Subcutaneous adipose tissue (tissue), 4 donors: ENCODE measurements around the gene VHLL. TPM values are rescaled to one million over a fixed set of nuclear protein-coding genes. Genes with fewer than 3 reads are reported as not detected.

ENCODE experiments used
- total RNA-seq, 4 donors: library from RNA; depleted of rRNA; stranded (reverse); fragments of >200 nt; gene quantifications; one replicate each; pipeline ENCODE4 v1.1.0, GENCODE V29; 2016
- TF ChIP-seq, protein P1 (sequence below): fragments of 450-650 bp; IDR thresholded peaks from one replicate; pipeline ENCODE4 v1.5.1; 2016; ENCODE audit warnings: low read depth, mild to moderate bottlenecking, control low read depth, antibody characterized with exemption, moderate library complexity

Gene VHLL
- total RNA-seq, 4 donors from 2014 or later, result not detected

DNA sequence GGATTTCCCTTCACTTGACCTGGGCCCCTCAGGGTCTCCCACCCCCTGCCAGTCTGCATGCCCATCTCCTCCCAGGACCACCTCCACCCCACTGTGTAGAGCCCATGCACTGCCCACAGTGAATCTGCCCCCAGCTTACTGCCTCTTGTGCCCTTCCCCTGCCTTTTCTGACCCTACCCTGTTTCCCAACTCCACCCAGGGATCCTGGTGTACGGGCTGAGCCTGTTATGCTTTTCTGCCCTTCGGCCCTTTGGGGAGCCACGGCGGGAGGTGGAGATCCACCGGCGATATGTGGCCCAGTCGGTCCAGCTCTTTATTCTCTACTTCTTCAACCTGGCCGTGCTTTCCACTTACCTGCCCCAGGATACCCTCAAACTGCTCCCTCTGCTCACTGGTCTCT, 13.0 kb downstream of the VHLL start:
- TF ChIP-seq, protein P1, sequence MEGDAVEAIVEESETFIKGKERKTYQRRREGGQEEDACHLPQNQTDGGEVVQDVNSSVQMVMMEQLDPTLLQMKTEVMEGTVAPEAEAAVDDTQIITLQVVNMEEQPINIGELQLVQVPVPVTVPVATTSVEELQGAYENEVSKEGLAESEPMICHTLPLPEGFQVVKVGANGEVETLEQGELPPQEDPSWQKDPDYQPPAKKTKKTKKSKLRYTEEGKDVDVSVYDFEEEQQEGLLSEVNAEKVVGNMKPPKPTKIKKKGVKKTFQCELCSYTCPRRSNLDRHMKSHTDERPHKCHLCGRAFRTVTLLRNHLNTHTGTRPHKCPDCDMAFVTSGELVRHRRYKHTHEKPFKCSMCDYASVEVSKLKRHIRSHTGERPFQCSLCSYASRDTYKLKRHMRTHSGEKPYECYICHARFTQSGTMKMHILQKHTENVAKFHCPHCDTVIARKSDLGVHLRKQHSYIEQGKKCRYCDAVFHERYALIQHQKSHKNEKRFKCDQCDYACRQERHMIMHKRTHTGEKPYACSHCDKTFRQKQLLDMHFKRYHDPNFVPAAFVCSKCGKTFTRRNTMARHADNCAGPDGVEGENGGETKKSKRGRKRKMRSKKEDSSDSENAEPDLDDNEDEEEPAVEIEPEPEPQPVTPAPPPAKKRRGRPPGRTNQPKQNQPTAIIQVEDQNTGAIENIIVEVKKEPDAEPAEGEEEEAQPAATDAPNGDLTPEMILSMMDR, result no peak

GRCh38 chr1:156285437-156285836, 13.7 kb downstream of the VHLL start:
- TF ChIP-seq, protein P1, result no peak

GRCh38 chr1:156284757-156285156, 14.3 kb downstream of the VHLL start:
- TF ChIP-seq, protein P1, result no peak

DNA sequence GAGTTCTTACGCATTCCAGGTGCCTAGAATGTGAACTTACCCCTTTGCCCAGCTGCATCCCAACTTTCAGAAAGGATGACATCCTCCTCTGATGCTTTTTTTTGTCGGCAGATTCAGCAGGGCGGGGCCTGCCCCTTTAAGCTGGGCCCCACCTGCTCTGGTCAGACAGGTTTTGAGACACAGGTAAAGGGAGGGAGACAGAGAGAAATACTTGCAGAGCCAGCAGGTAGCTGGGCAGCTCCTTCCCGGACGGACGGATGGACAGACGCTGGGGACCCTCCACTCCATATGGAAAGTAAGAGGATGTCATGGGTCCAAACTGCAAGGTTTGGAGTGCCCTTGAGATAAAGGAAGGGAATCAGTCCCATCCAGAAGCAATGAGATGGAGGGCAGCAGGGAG, 15.0 kb downstream of the VHLL start, which contains the start of gene TMEM79:
Gene TMEM79 (plus strand): TSS at position 214 of the 400 bp plus-strand sequence. CDS start 902 bp downstream, outside the sequence.
- TF ChIP-seq, protein P1, result no peak

GRCh38 chr1:156283521-156283920, 15.6 kb downstream of the VHLL start:
- TF ChIP-seq, protein P1, result no peak

GRCh38 chr1:156282479-156283222, 16.5 kb downstream of the VHLL start, which contains the start of gene SMG5:
TSS of gene SMG5 (minus strand) at chr1:156282825. CDS start at chr1:156282680, 145 bp downstream.
- TF ChIP-seq, protein P1, result no peak

DNA sequence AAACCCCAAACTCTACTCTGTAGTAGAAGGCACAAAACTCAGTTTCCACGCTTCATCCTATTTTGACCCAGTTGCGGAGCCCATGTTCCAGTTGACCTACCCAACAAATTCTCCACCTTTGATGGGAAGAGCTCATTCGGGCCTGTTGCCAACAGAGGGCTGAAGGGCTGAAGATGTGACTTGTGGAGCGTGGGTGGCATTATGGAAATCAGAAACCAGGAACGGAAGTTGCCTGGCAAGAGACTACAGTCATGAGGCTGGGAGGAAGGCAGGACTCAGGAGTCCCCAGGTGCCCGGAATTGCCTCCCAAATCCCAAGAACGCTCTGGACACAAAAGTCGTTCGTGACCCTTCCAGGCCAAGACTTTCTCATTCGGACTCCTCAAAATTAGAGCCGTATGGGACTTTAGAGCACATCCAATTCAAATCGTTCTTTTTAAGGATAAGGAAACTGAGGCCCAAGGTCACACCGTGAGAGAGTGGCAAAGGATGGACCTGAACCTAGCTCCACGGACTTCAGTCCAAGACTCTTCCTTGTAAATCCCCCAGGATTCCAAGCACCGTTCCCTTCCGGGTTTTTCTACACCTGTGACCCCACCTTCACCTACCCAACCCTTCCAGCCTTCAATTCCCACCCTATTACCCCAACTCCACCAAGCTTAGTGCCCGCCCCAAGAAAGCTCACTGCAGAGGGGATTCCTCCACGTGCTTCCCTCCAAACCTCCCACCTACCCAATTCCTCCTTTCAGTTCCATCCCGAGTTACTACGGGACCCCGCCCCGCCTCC, 17.2 kb downstream of the VHLL start:
- TF ChIP-seq, protein P1, result no peak
